ENCODE results near the gene CDH13.

DNA sequence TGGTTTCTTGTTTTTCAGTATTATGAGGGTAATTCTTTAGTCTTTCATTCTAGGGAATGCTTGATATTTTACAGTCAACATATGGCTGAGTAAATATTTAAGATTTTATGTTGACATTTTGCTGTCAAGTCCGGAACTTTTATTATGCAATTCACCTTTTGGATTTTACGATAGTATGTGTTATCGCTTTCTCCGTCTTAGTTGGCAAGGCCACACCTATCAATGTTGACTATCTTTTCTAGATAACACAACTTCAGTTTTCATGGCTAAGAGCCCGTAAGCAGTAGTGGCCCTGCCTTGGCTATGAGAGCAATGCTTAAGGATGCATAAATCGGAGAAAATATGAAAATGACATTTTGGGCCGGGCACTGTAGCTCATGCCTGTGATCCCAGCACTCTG, 39.5 kb upstream of the CDH13 start:
- TF ChIP-seq CTCF (conservative IDR thresholded peaks at IDR 0.05; ENCODE audit: low read depth, low read length) (no peak), EZH2 (IDR thresholded peaks at IDR 0.05; ENCODE audit: borderline replicate concordance, low read depth, low read length, poor library complexity, severe bottlenecking) (no peak)

Data from A673 (cell line).